Measurements from ENCODE around the gene DOC2A. TPM values are rescaled to one million over a fixed set of nuclear protein-coding genes. Genes with fewer than 3 reads are reported as not detected.

Gene DOC2A
- total and polyA plus RNA-seq, 2 donors (not counting 3 experiments of a cell fraction or from before 2014, with no cell fraction given): 0.60 to 0.63 TPM

DNA sequence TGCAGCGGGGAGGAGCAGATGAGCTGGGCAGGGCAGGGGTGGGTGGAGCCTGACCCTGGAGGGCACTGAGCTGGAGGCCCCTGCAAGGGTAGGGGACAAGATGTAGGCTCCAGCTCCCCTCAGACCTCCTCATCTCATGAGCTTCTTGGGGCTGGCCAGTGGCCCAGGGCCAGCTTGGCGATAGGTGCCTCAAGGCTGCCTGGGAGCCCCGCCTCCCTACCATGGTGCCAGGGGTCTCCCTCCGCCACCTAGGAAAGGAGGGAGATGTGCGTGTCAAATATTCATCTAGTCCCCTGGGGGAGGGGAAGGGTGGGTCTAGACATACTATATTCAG lies 19.3 kb downstream of the DOC2A start:
- CTCF ChIA-PET: interaction anchor here (0.6 to 1.9 kb wide), 2 partner anchors 40 to 116 kb away, joined by 3 to 6 read pairs; partner anchors contain the start of gene TLCD3B
- Histone ChIP-seq H3K9me3 (replicated peaks; ENCODE audit: control insufficient read depth, insufficient read depth, low read length) (no peaks in the 10 kb centered on the region), H4K20me1 (replicated peaks; ENCODE audit: control insufficient read depth, extremely low read depth, insufficient read depth, low read length) (no peaks in the 10 kb centered on the region), H3K4me2 (ENCODE audit: insufficient read depth, low read length) (no peak overlapping the region), H3K4me1 (ENCODE audit: control insufficient read depth, extremely low read depth, insufficient read depth, low read length) (peaks cover 15% of the 10 kb centered on the region), H3K9me1 (replicated peaks; ENCODE audit: control insufficient read depth, extremely low read depth, insufficient read depth, low read length) (no peaks in the 10 kb centered on the region), H3K9ac (replicated peaks; ENCODE audit: extremely low read depth, insufficient read depth, low read length) (no peak overlapping the region), H2AFZ (ENCODE audit: low read depth, low read length) (no peak overlapping the region), H3K27me3 (ENCODE audit: control insufficient read depth in 2 of 2, insufficient read depth in 2 of 2, low read length in 2 of 2) (no peaks in the 10 kb centered on the region), H3K36me3 (ENCODE audit: control insufficient read depth in 2 of 2, extremely low read depth in 1 of 2, insufficient read depth in 2 of 2, low read length in 2 of 2) (peaks cover 21 to 58% of the 10 kb centered on the region in 2 experiments), H3K79me2 (ENCODE audit: control insufficient read depth, insufficient read depth, low read length) (peaks cover 3% of the 10 kb centered on the region), H3K27ac (ENCODE audit: insufficient read depth, low read depth, low read length) (no peak overlapping the region), H3K4me3 (replicated peaks in 1 of 3; ENCODE audit: insufficient read depth in 1 of 3, low read depth in 1 of 3, low read length in 3 of 3) (no peak overlapping the region)
- POLR2A ChIA-PET: no interaction called here
- DNase-seq (ENCODE audit: low read depth, low spot score) (no peak), FAIRE-seq (no peak)
- dilution Hi-C loops (cut with MboI; ENCODE audit: extremely low pct_ligation_motif_present, low sequenced_read_pairs) (loop anchor here (10.0 kb wide), 1 partner anchor 187 kb away; the partner anchor contains the start of gene MAZ), intact Hi-C loops (cut with micrococcal nuclease) (no loop called here)
- TF ChIP-seq EZH2 (IDR thresholded peaks at IDR 0.05; ENCODE audit: borderline replicate concordance, low read depth, low read length, severe bottlenecking) (no peak), POLR2A (IDR thresholded peaks at IDR 0.05; ENCODE audit: low read depth, low read length) (no peak), GATA2 (IDR thresholded peaks at IDR 0.05; ENCODE audit: insufficient read depth, insufficient read length, low read depth, low read length) (no peak), JUN (IDR thresholded peaks at IDR 0.05; ENCODE audit: borderline replicate concordance, insufficient read depth, insufficient read length, low read depth) (no peak), MAX (IDR thresholded peaks at IDR 0.05; ENCODE audit: insufficient read depth, insufficient read length) (no peak), MYC (IDR thresholded peaks at IDR 0.05; ENCODE audit: low read depth, low read length) (no peak), CTCF (IDR thresholded peaks at IDR 0.05; ENCODE audit: extremely low read depth in 1 of 2, insufficient read depth in 1 of 2, low read depth in 1 of 2, low read length in 2 of 2) (no peak), POLR2AphosphoS5 (IDR thresholded peaks at IDR 0.05; ENCODE audit: insufficient read depth, low read depth, low read length) (no peak), FOS (IDR thresholded peaks at IDR 0.05; ENCODE audit: borderline replicate concordance, insufficient read depth, low read length) (no peak)
- no TSS peak for BruUV-seq (replicated peaks)

Measured in endothelial cell of umbilical vein (primary cell).